PC-3 (cell line): ENCODE results near the gene LAT.

Source experiments
- EZH2 ChIP-seq: fragments of 300-600 bp; sonication (generic); IDR thresholded peaks from one replicate; pipeline ENCODE4 v1.6.1; 2017; ENCODE audit warnings: antibody characterized with exemption, mild to moderate bottlenecking, low read length; ENCODE audit not compliant: unreplicated experiment
- EZH2phosphoT487 ChIP-seq: fragments of 300-600 bp; sonication (generic); IDR thresholded peaks from 2 replicates; pipeline ENCODE4 v1.6.1; 2018; ENCODE audit warnings: mild to moderate bottlenecking, antibody characterized with exemption, low read length, borderline replicate concordance
- TF ChIP-seq, protein P1 (sequence below): fragments of 300-600 bp; sonication (generic); conservative IDR thresholded peaks from 2 replicates; pipeline ENCODE4 v1.5.1; 2017; ENCODE audit warnings: antibody characterized with exemption, low read depth, mild to moderate bottlenecking, low read length

DNA sequence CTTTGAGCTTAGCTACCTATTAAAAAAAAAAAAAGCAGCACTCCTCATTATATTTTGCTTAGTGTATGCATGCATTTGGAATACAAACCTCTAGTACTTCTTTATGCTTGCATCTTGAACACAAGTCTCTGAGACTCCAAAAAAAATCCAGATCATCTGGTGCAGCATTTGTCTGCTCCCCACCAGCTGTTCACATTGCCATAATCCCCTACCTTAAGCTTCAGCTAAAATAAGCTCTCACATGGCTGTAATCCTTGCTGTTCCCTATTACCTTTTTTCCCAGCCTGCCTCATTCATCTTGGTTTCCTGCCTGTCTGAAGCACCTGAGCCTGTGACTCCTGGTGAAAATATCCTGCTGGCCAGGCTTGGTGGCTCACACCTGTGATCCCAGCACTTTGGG lies 41.6 kb upstream of the LAT start:
- TF ChIP-seq EZH2 (no peak), EZH2phosphoT487 (no peak)
- TF ChIP-seq, protein P1, sequence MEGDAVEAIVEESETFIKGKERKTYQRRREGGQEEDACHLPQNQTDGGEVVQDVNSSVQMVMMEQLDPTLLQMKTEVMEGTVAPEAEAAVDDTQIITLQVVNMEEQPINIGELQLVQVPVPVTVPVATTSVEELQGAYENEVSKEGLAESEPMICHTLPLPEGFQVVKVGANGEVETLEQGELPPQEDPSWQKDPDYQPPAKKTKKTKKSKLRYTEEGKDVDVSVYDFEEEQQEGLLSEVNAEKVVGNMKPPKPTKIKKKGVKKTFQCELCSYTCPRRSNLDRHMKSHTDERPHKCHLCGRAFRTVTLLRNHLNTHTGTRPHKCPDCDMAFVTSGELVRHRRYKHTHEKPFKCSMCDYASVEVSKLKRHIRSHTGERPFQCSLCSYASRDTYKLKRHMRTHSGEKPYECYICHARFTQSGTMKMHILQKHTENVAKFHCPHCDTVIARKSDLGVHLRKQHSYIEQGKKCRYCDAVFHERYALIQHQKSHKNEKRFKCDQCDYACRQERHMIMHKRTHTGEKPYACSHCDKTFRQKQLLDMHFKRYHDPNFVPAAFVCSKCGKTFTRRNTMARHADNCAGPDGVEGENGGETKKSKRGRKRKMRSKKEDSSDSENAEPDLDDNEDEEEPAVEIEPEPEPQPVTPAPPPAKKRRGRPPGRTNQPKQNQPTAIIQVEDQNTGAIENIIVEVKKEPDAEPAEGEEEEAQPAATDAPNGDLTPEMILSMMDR: no peak
